OCI-LY7 (cell line): Measurements from ENCODE around the gene BAX. TPM values are rescaled to one million over a fixed set of nuclear protein-coding genes. Genes with fewer than 3 reads are reported as not detected.

Experiments used
- BruUV-seq: library from RNA; stranded (reverse); fragments of 400-500 nt; replicated peaks from 2 replicates; lab custom pipeline; 2021; lab: Mats Ljungman, UMichigan
- CTCF ChIA-PET: fragments of 300-600 bp; sonication (Branson Sonifier 250); formaldehyde crosslinking; loops from one replicate; lab custom pipeline; 2022; ENCODE audit warnings: antibody characterized with exemption; ENCODE audit not compliant: unreplicated experiment; lab: Charles Lee
- POLR2A ChIA-PET: fragments of 300-600 bp; sonication (Branson Sonifier 250); formaldehyde crosslinking; loops from one replicate; lab custom pipeline; 2022; ENCODE audit warnings: antibody characterized with exemption; lab: Charles Lee
- DNase-seq: peaks from one replicate; pipeline ENCODE4 v3.0.0-alpha.2; 2015; ENCODE audit warnings: low spot score
- H2AFZ ChIP-seq: fragments of 200-600 bp; sonication (generic), shearing (Covaris generic); 2 replicates; pipeline ENCODE4 v1.6.1; 2014; ENCODE audit warnings: mild to moderate bottlenecking, antibody characterized with exemption, low read length, moderate library complexity
- H3K27ac ChIP-seq: fragments of 200-600 bp; sonication (generic); 2 replicates; pipeline ENCODE4 v1.5.1; 2014; ENCODE audit warnings: mixed run types, low read depth, mild to moderate bottlenecking, moderate library complexity, low read length, inconsistent platforms; ENCODE audit not compliant: poor library complexity, severe bottlenecking
- H3K36me3 ChIP-seq: fragments of 200-600 bp; sonication (generic); 2 replicates; pipeline ENCODE4 v1.6.1; 2014; ENCODE audit warnings: mild to moderate bottlenecking, antibody characterized with exemption, low read length, moderate library complexity, mixed read lengths; ENCODE audit not compliant: insufficient read depth
- H3K4me1 ChIP-seq: fragments of 200-600 bp; sonication (generic); 2 replicates; pipeline ENCODE4 v1.5.1; 2014; ENCODE audit warnings: mild to moderate bottlenecking, low read length; ENCODE audit not compliant: insufficient read depth, poor library complexity, severe bottlenecking
- H3K4me2 ChIP-seq: fragments of 200-600 bp; sonication (generic); 2 replicates; pipeline ENCODE4 v1.6.1; 2014; ENCODE audit warnings: mild to moderate bottlenecking, low read length
- H3K4me3 ChIP-seq: fragments of 200-600 bp; sonication (generic); 2 replicates; pipeline ENCODE4 v1.5.1; 2014; ENCODE audit warnings: mild to moderate bottlenecking, low read depth, low read length; ENCODE audit not compliant: poor library complexity, severe bottlenecking
- H3K79me2 ChIP-seq: fragments of 200-600 bp; sonication (generic); 2 replicates; pipeline ENCODE4 v1.6.1; 2016; ENCODE audit warnings: low read depth, mild to moderate bottlenecking, low read length, moderate library complexity, mixed read lengths; ENCODE audit not compliant: insufficient read depth
- H3K9me2 ChIP-seq: fragments of 200-600 bp; sonication (generic); 2 replicates; pipeline ENCODE4 v1.6.1; 2016; ENCODE audit warnings: mild to moderate bottlenecking, low read length, mixed read lengths; ENCODE audit not compliant: insufficient read depth
- H3K9me3 ChIP-seq: fragments of 200-600 bp; sonication (generic); 2 replicates; pipeline ENCODE4 v1.6.1; 2014; ENCODE audit warnings: mild to moderate bottlenecking, mixed run types, low read length, mixed read lengths
- H4K20me1 ChIP-seq: fragments of 200-600 bp; sonication (generic); 2 replicates; pipeline ENCODE4 v1.6.1; 2014; ENCODE audit warnings: mild to moderate bottlenecking, antibody characterized with exemption, low read length, moderate library complexity, mixed read lengths; ENCODE audit not compliant: insufficient read depth
- CTCF ChIP-seq: fragments of 200-600 bp; sonication (generic); conservative IDR thresholded peaks from 2 replicates; pipeline ENCODE4 v1.5.1; 2014; ENCODE audit warnings: mild to moderate bottlenecking, antibody characterized with exemption, low read length, moderate library complexity, mixed read lengths
- EZH2phosphoT487 ChIP-seq: fragments of 200-600 bp; sonication (generic); IDR thresholded peaks from 2 replicates; pipeline ENCODE4 v1.6.1; 2018; ENCODE audit warnings: low read depth, borderline replicate concordance, mild to moderate bottlenecking, mixed run types, antibody characterized with exemption, low read length, moderate library complexity, mixed read lengths
- intact Hi-C: fragments of 100-400 bp; cut with micrococcal nuclease; formaldehyde crosslinking; loops from one replicate; pipeline ENCODE4 v1.10.0; 2022; ENCODE audit not compliant: unreplicated experiment
- total RNA-seq, 2 experiments: library from RNA; depleted of rRNA in 1 of 2; stranded (reverse); fragments of >200 nt in 1 of 2; shearing (Covaris generic) in 1 of 2; gene quantifications; 2 replicates each; pipeline ENCODE4 v1.2.3, GENCODE V29; 2014 to 2022

BAX gene
- total RNA-seq, 2 experiments from 2014 or later = 83.9 to 95.2 TPM

- intact Hi-C loops = loop anchor here (1.0 kb wide), 1 partner anchor 91 kb away; no protein-coding TSS in a partner anchor
- ChIA-PET POLR2A (interaction anchor here (0.8 kb wide), 1 partner anchor 13 kb away, joined by 4 read pairs; no protein-coding TSS in a partner anchor), CTCF (no interaction called here)
- peaks cover 34% of the 10 kb centered on the region for H3K36me3 ChIP-seq
- H3K4me2 ChIP-seq = peak overlapping the region; percentile 94
- no peaks in the 10 kb centered on the region for H4K20me1 ChIP-seq
- TF ChIP-seq EZH2phosphoT487 (no peak), CTCF (no peak)
- no TSS peak for BruUV-seq
- peaks cover 53% of the 10 kb centered on the region for H3K4me1 ChIP-seq
- DNase-seq = no peak
- peak overlapping the region; percentile 54 for H3K27ac ChIP-seq
- no peaks in the 10 kb centered on the region for H3K9me3 ChIP-seq
- H3K9me2 ChIP-seq = no peaks in the 10 kb centered on the region
- H2AFZ ChIP-seq = no peak overlapping the region; the same call in 1 of the 2 replicates
- H3K4me3 ChIP-seq = peak overlapping the region; percentile 73
- H3K79me2 ChIP-seq = peaks cover 17% of the 10 kb centered on the region; the same call in 1 of the 2 replicates
These were observed 9.7 kb downstream of the BAX start for GRCh38 chr19:48964205-48965039.

- Histone ChIP-seq H4K20me1 (no peaks in the 10 kb centered on the region), H3K9me3 (no peaks in the 10 kb centered on the region), H2AFZ (no peak within 1 kb of the TSS; the same call in 1 of the 2 replicates), H3K27ac (peak within 1 kb of the TSS; percentile 54), H3K9me2 (no peaks in the 10 kb centered on the region), H3K4me3 (peak within 1 kb of the TSS; percentile 73), H3K4me2 (peak within 1 kb of the TSS; percentile 99), H3K36me3 (peaks cover 41% of the 10 kb centered on the region), H3K79me2 (peaks cover 17% of the 10 kb centered on the region; the same call in 1 of the 2 replicates), H3K4me1 (peaks cover 61% of the 10 kb centered on the region)
- no peak for TF ChIP-seq CTCF
- TF ChIP-seq EZH2phosphoT487 = no peak
- intact Hi-C loops = loop anchor here (1.0 kb wide), 1 partner anchor 92 kb away; no protein-coding TSS in a partner anchor
- ChIA-PET POLR2A (interaction anchor here (0.6 to 1.0 kb wide), 3 partner anchors 11 to 65 kb away, joined by 3 to 4 read pairs (median 4); partner anchors contain the start of genes BAX, GYS1, NUCB1 and RUVBL2), CTCF (no interaction called here)
- BruUV-seq = no TSS peak
- peak; percentile 97 for DNase-seq
These were observed 10.5 kb downstream of the BAX start, which contains the start of gene FTL for GRCh38 chr19:48965040-48965805. FTL (plus strand) TSS chr19:48965309; CDS start chr19:48965508, 199 bp downstream.
